ENCODE measurements around the gene SKIDA1.
"Not testable (repeated sequence)": the region's sequence is repeated elsewhere in the genome, so short reads cannot be mapped to it uniquely, and the experiment has no call there.

SKIDA1 gene

DNA sequence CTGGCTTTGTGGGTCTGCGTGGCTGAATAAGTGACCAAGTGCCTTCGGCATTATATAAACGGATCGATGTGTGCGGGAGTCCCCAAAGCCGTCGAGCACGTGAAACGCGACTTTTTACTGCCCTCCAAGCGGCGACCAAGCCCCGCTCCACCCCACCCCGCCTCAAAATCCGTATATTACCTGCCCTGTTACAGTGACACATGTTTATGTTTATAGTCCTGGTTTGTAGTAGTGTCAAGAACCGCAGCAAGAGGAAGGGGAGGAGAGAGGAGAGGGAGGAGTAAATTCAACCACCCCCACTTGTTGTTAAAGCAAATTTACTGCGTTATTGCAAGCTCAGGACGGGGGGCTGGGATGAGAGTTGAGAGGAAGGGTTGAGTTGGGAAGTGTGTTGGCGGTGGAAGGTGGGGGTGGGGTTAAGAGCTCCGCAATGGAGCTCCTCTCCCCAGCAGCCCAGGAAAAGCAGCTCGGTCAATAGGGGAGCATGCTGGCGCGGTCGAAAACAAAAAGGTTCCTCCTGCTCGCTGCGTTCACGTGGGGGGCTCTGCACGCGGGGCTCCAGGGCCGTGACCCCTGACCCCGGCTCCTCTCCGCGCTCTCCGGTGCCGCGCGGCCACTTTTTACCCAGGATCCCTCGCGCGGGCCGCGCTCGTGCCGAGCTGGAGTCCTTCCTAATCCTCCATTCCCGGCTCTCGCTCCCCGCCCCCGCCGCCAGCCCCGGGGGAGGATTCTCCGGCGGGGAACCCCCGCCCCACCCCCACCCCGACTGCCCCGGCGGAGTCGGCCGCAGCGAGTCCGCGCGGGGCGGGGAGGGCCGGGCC is at the start of gene SKIDA1:
TSS of gene SKIDA1 (minus strand) at position 316 of the 821 bp plus-strand sequence. CDS start 7,860 bp downstream, outside the sequence.
- no peak for TF ChIP-seq CTCF (IDR thresholded peaks at IDR 0.05; ENCODE audit: low read depth, low read length, missing control alignments)
- DNase-seq (ENCODE audit: low read depth) = no peak
- H3K4me3 ChIP-seq (ENCODE audit: low read depth, low read length) = peak within 1 kb of the TSS; percentile 77

DNA sequence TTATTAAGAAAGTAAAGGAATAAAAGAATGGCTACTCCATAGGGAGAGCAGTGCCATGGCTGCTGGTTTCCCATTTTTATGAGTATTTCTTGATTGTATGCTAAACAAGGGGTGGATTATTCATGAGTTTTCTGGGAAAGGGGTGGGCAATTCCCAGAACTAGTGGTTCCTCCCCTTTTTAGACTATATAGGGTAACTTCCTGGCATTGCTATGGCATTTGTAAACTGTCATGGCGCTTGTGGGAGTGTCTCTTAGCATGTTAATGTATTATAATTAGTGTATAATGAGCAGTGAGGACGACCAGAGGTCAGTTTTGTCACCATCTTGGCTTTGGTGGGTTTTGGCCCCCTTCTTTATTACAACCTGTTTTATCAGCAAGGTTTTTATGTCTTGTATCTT is 49.0 kb upstream of the SKIDA1 start:
- H3K4me3 ChIP-seq (ENCODE audit: low read depth, low read length); DNase-seq (ENCODE audit: low read depth): not testable (repeated sequence)

DNA sequence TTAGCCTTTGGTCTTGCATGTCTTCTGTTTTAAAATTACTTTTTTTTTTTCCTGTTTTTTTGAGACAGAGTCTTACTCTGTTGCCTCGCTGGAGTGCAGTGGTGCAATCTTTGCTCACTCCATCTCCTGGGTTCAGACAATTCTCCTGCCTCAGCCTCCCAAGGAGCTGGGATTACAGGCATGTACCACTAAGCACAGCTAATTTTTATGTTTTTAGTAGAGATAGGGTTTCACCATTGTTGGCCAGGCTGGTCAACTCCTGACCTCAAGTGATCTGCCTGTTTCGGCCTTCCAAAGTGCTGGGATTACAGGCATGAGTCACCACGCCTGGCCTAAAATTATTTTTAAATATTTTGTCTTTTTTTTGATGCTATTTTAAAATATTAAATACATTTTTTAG is 47.1 kb upstream of the SKIDA1 start:
- no peak overlapping the region for H3K4me3 ChIP-seq (ENCODE audit: low read depth, low read length)
- TF ChIP-seq CTCF (IDR thresholded peaks at IDR 0.05; ENCODE audit: low read depth, low read length, missing control alignments) = no peak
- no peak for DNase-seq (ENCODE audit: low read depth)

DNA sequence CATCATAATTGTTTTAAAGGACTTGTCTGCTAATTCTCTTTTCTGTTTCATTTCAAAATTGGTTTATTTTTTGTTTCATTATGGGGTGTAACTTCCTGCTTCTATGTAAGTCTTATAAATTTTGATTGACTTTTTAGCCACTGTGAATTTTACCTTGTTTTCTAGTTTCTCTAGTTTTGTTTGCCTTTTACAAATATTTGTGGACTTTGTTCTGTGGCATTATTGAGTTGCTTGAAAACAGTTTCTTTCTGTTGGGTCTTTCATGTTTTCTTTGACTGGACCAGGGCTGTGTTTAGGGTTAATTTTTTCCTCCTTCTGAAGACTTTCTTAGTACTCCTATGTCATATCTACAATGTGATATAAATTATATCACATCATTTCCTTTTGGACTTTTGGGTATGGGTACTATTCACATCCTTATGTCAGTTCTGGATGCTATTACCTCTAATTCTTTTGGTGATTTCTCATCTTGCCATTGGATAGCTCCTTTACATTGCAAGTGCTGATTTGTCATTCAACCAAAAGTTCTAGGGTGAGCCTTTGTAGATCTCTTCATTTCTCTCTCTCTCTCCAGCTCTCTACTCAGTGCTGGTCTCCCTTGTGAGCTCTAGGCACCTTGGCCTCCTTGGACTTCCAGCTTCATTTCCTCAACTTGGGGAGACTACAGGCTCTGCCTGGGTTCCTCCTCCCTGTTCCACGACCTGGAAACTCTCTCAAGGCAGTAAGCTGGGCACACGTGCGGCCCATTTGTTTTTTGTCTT is 45.5 kb upstream of the SKIDA1 start:
- TF ChIP-seq CTCF (IDR thresholded peaks at IDR 0.05; ENCODE audit: low read depth, low read length, missing control alignments) = no peak
- no peak for DNase-seq (ENCODE audit: low read depth)

DNA sequence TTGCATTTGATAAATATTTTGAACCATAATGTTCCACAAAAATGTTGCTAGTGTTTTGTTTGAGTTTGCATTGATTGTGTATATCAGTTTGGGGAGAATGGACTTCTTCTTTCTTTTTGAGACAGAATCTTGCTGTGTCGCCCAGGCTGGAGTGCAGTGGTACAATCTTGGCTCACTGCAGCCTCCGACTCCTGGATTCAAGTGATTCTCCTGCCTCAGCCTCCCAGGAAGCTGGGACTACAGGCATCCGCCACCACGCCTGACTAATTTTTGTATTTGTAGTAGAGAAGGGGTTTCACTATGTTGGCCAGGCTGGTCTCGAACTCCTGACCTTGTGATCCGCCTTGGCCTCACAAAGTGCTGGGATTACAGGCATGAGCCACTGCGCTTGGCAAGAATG is 33.5 kb upstream of the SKIDA1 start:
- H3K4me3 ChIP-seq (ENCODE audit: low read depth, low read length); DNase-seq (ENCODE audit: low read depth): not testable (repeated sequence)

More for the DNA sequence above, 45.5 kb upstream of the SKIDA1 start:
- H3K4me3 ChIP-seq (ENCODE audit: low read depth, low read length) = no peak overlapping the region

DNA sequence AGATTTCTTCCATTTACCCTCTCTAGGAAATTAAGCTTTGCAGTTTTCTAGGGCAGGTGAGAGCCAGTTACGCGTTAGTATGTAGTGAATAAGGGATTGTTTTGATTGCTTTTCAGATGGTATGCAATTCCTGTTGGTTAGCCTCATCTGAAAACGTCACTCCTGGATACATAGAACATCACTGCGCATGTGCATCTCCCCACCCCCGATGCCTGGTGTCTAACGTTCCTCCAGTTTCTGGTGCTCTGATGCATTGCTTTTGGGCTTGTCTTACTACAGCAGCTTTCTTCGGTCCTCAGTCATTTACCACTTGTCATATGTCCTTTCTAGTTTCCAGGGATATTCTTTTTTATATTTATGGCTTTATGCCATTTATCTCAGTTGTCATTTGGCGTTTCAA is 31.0 kb upstream of the SKIDA1 start:
- no peak overlapping the region for H3K4me3 ChIP-seq (ENCODE audit: low read depth, low read length)
- no peak for TF ChIP-seq CTCF (IDR thresholded peaks at IDR 0.05; ENCODE audit: low read depth, low read length, missing control alignments)
- DNase-seq (ENCODE audit: low read depth) = no peak

DNA sequence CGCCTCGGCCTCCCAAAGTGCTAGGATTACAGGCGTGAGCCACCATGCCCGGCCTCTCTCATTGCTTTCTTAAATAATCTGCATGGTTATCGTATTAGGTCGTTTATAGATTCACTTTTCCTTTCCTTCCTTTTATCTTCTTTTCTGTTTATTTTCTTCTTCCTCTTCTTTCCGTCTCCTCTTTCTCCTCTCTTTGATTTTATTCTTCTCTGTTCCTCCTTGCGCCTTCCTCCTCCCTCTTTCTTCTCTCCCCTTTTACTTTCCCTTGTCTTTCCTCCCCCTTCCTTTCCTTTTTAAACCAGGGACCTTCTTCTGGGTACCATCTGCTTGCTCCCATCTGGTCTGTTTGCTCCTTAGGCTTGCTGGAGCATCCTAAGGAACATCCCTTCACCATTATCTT is 27.2 kb upstream of the SKIDA1 start:
- DNase-seq (ENCODE audit: low read depth) = no peak
- no peak for TF ChIP-seq CTCF (IDR thresholded peaks at IDR 0.05; ENCODE audit: low read depth, low read length, missing control alignments)

GRCh38 chr10:21547246-21547645 is 21.8 kb upstream of the SKIDA1 start:
- no peak for DNase-seq (ENCODE audit: low read depth)
- no peak for TF ChIP-seq CTCF (IDR thresholded peaks at IDR 0.05; ENCODE audit: low read depth, low read length, missing control alignments)
- no peak overlapping the region for H3K4me3 ChIP-seq (ENCODE audit: low read depth, low read length)

More for the DNA sequence above, 27.2 kb upstream of the SKIDA1 start:
- H3K4me3 ChIP-seq (ENCODE audit: low read depth, low read length) = no peak overlapping the region

DNA sequence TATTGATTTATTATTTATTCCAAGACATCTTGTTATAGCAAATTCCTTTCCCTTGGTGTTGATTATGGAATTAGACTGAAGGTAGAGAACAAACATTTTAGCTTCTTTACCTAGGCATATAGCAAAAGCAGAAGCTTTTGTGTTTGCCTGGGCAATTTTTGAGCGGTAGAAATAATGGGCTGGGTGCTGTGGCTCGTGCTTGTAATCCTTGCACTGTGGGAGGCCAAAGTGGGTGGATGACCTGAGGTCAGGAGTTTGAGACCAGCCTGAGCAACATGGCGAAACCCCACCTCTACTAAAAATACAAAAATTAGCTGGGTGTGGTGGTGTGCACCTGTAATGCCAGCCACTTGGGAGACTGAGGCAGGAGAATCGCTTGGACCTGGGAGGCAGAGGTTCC is 15.2 kb upstream of the SKIDA1 start:
- not testable (repeated sequence) for H3K4me3 ChIP-seq (ENCODE audit: low read depth, low read length); DNase-seq (ENCODE audit: low read depth)
